ENCODE measurements around the gene BHMT2.

Gene BHMT2

GRCh38 chr5:79070350-79070667, 742 bp downstream of the BHMT2 start:
- DNase-seq: no peak

- no peak for DNase-seq
Measured at GRCh38 chr5:79074641-79075040, 5.1 kb downstream of the BHMT2 start.

GRCh38 chr5:79075646-79076426, 6.3 kb downstream of the BHMT2 start:
- no peak for DNase-seq

- no peak for DNase-seq
Measured at GRCh38 chr5:79076819-79077218, 7.3 kb downstream of the BHMT2 start.

- no peak for DNase-seq
Measured at GRCh38 chr5:79077680-79078365, 8.3 kb downstream of the BHMT2 start.

- DNase-seq: no peak
Measured at GRCh38 chr5:79080804-79081203, 11.2 kb downstream of the BHMT2 start.

- DNase-seq: no peak
Measured at GRCh38 chr5:79081779-79082178, 12.2 kb downstream of the BHMT2 start.

- DNase-seq: no peak
Measured at GRCh38 chr5:79086116-79086515, 16.5 kb downstream of the BHMT2 start.

GRCh38 chr5:79088507-79088906, 18.9 kb downstream of the BHMT2 start:
- no peak for DNase-seq

- no peak for DNase-seq
Measured at GRCh38 chr5:79091064-79091463, 21.5 kb downstream of the BHMT2 start.

- DNase-seq: no peak
Measured at GRCh38 chr5:79093762-79094161, 24.2 kb downstream of the BHMT2 start.

GRCh38 chr5:79105868-79106267, 36.3 kb downstream of the BHMT2 start:
- no peak for DNase-seq

- no peak for DNase-seq
Measured at GRCh38 chr5:79107020-79107796, 37.6 kb downstream of the BHMT2 start.

GRCh38 chr5:79108086-79108485, 38.5 kb downstream of the BHMT2 start:
- DNase-seq: no peak

- DNase-seq: no peak
Measured at GRCh38 chr5:79108792-79109191, 39.2 kb downstream of the BHMT2 start.

GRCh38 chr5:79109527-79110492, 40.2 kb downstream of the BHMT2 start:
- DNase-seq: peak; percentile 19

GRCh38 chr5:79111387-79111959, 41.9 kb downstream of the BHMT2 start, which contains the start of gene BHMT:
Gene BHMT, plus strand, starts transcription at chr5:79111809. Its CDS starts 77 bp downstream, at chr5:79111886.
- DNase-seq: no peak

- no peak for DNase-seq
Measured at GRCh38 chr5:79111960-79112702, 42.6 kb downstream of the BHMT2 start.

- DNase-seq: no peak
Measured at GRCh38 chr5:79112703-79113058, 43.1 kb downstream of the BHMT2 start.

- no peak for DNase-seq
Measured at GRCh38 chr5:79119486-79119885, 49.9 kb downstream of the BHMT2 start.

GRCh38 chr5:79120221-79120620, 50.7 kb downstream of the BHMT2 start:
- DNase-seq: no peak

- DNase-seq: no peak
Measured at GRCh38 chr5:79122973-79123372, 53.4 kb downstream of the BHMT2 start.

Measured in stimulated activated CD4-positive, alpha-beta T cell treated with anti-CD3 and anti-CD28 coated beads, Interleukin-12 subunit alpha, Interleukin-12 subunit beta, amount 100 ng/mL, for 4 hours (primary cell).